HEK293 (cell line): ENCODE data around the gene ROS1.

Experiments
- CTCF ChIP-seq: fragments of 450-650 bp; formaldehyde crosslinking; IDR thresholded peaks from 2 replicates; pipeline ENCODE4 v1.5.1; 2016; ENCODE audit warnings: missing biosample characterization, missing genetic modification characterization
- REPIN1 ChIP-seq: fragments of 450-650 bp; formaldehyde crosslinking; IDR thresholded peaks from 2 replicates; pipeline ENCODE4 v1.5.1; 2017; ENCODE audit warnings: missing biosample characterization, missing genetic modification characterization, low read depth
- ZFP37 ChIP-seq: fragments of 450-650 bp; formaldehyde crosslinking; IDR thresholded peaks from 2 replicates; pipeline ENCODE4 v1.5.1; 2016; ENCODE audit warnings: missing biosample characterization, missing genetic modification characterization
- ZNF24 ChIP-seq: fragments of 450-650 bp; formaldehyde crosslinking; IDR thresholded peaks from 2 replicates; pipeline ENCODE4 v1.5.1; 2016; ENCODE audit warnings: missing biosample characterization, missing genetic modification characterization
- ZNF530 ChIP-seq: fragments of 450-650 bp; formaldehyde crosslinking; IDR thresholded peaks from 2 replicates; pipeline ENCODE4 v1.5.1; 2016; ENCODE audit warnings: low read depth, missing biosample characterization, missing genetic modification characterization
- ZNF549 ChIP-seq: fragments of 450-650 bp; IDR thresholded peaks from 2 replicates; pipeline ENCODE4 v1.5.1; 2018; ENCODE audit warnings: missing biosample characterization, missing genetic modification characterization, mild to moderate bottlenecking, inconsistent platforms, moderate library complexity
- ZNF624 ChIP-seq: fragments of 450-650 bp; formaldehyde crosslinking; IDR thresholded peaks from 2 replicates; pipeline ENCODE4 v1.5.1; 2017; ENCODE audit warnings: missing biosample characterization, missing genetic modification characterization
- ZNF785 ChIP-seq: fragments of 450-650 bp; formaldehyde crosslinking; IDR thresholded peaks from 2 replicates; pipeline ENCODE4 v1.5.1; 2016; ENCODE audit warnings: missing biosample characterization, missing genetic modification characterization
- TF ChIP-seq, protein P1 (sequence below): fragments of 450-650 bp; formaldehyde crosslinking; IDR thresholded peaks from 2 replicates; pipeline ENCODE4 v1.5.1; 2016; ENCODE audit warnings: missing biosample characterization, missing genetic modification characterization, borderline replicate concordance
- TF ChIP-seq, protein P2 (sequence below): fragments of 450-650 bp; formaldehyde crosslinking; IDR thresholded peaks from 2 replicates; pipeline ENCODE4 v1.5.1; 2017; ENCODE audit warnings: missing biosample characterization, missing genetic modification characterization

DNA sequence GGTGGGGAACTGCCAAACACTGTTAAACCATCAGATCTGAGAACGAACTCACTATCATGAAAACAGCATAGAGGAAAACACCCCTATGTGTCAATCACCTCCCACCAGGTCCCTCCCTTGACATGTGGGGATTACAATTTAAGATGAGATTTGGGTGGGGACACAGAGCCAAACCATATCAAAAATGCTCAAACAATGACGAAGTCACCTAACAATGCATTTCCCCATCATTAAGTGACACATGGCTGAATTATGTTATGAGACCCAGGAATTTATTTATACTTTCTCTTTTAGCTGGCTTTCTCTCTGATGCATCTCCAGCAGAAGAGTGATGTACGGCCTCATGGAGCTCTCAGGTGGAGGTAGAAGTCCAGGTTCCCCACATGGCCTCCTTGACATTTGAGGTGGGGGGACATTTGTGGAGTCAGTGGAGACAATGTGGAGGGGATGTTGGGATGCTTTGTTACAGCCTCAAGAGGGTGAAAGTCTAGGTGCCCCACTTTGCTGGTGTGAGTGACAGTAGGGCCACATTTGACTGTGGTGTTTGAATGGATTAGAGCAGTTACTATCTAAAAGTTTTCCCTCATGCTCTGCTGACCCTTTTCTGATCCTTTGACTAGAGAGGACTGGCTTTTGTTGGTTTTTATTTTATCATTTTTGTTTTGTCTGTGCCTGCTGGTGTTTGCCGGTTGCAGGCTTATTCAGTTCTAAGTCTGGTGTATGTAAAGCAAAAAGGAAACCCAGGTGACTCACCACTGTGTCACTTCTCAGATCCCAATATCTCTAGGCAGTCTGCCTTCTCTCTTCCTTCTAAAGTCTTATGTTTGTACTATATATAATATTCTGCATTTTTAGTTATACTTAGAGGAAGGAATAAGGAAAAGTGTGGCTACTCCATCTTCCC lies 38.3 kb upstream of the ROS1 start:
- TF ChIP-seq CTCF (no peak), ZNF785 (tag by site-specific recombination) (no peak), ZNF530 (tag by site-specific recombination) (no peak), ZFP37 (tag by site-specific recombination) (no peak), REPIN1 (tag by site-specific recombination) (no peak), ZNF24 (no peak), ZNF549 (tag by site-specific recombination) (no peak), ZNF624 (tag by site-specific recombination) (no peak)
- TF ChIP-seq, protein P1, sequence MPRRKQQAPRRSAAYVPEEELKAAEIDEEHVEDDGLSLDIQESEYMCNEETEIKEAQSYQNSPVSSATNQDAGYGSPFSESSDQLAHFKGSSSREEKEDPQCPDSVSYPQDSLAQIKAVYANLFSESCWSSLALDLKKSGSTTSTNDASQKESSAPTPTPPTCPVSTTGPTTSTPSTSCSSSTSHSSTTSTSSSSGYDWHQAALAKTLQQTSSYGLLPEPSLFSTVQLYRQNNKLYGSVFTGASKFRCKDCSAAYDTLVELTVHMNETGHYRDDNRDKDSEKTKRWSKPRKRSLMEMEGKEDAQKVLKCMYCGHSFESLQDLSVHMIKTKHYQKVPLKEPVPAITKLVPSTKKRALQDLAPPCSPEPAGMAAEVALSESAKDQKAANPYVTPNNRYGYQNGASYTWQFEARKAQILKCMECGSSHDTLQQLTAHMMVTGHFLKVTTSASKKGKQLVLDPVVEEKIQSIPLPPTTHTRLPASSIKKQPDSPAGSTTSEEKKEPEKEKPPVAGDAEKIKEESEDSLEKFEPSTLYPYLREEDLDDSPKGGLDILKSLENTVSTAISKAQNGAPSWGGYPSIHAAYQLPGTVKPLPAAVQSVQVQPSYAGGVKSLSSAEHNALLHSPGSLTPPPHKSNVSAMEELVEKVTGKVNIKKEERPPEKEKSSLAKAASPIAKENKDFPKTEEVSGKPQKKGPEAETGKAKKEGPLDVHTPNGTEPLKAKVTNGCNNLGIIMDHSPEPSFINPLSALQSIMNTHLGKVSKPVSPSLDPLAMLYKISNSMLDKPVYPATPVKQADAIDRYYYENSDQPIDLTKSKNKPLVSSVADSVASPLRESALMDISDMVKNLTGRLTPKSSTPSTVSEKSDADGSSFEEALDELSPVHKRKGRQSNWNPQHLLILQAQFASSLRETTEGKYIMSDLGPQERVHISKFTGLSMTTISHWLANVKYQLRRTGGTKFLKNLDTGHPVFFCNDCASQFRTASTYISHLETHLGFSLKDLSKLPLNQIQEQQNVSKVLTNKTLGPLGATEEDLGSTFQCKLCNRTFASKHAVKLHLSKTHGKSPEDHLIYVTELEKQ (tag by site-specific recombination): no peak
- TF ChIP-seq, protein P2, sequence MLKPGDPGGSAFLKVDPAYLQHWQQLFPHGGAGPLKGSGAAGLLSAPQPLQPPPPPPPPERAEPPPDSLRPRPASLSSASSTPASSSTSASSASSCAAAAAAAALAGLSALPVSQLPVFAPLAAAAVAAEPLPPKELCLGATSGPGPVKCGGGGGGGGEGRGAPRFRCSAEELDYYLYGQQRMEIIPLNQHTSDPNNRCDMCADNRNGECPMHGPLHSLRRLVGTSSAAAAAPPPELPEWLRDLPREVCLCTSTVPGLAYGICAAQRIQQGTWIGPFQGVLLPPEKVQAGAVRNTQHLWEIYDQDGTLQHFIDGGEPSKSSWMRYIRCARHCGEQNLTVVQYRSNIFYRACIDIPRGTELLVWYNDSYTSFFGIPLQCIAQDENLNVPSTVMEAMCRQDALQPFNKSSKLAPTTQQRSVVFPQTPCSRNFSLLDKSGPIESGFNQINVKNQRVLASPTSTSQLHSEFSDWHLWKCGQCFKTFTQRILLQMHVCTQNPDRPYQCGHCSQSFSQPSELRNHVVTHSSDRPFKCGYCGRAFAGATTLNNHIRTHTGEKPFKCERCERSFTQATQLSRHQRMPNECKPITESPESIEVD (tag by site-specific recombination): no peak
